Neural cell (in vitro differentiated cells): Measurements from ENCODE around the gene INO80E. TPM values are rescaled to one million over a fixed set of nuclear protein-coding genes. Genes with fewer than 3 reads are reported as not detected.

Source experiments
- H2AFZ ChIP-seq: fragments of 200-600, 300-800 bp; sonication (generic), shearing (Covaris generic); 2 replicates; pipeline ENCODE4 v1.6.0; 2014; ENCODE audit warnings: low read depth, mild to moderate bottlenecking, antibody characterized with exemption, low read length, moderate library complexity
- H3F3A ChIP-seq: fragments of 200-600 bp; shearing (Covaris generic); 2 replicates; pipeline ENCODE4 v1.6.1; 2016; ENCODE audit warnings: mild to moderate bottlenecking, moderate library complexity, mixed read lengths, antibody characterized with exemption, low read length; ENCODE audit not compliant: insufficient read depth, poor library complexity, severe bottlenecking
- H3K27ac ChIP-seq: fragments of 200-600, 300-800 bp; sonication (generic), shearing (Covaris generic); 2 replicates; pipeline ENCODE4 v1.5.1; 2014; ENCODE audit warnings: mild to moderate bottlenecking, low read length, moderate library complexity
- H3K27me3 ChIP-seq: fragments of 300-800, 200-600 bp; sonication (generic), shearing (Covaris generic); 2 replicates; pipeline ENCODE4 v1.6.0; 2014; ENCODE audit warnings: mild to moderate bottlenecking, low read depth, low read length, moderate library complexity; ENCODE audit not compliant: insufficient read depth
- H3K36me3 ChIP-seq: fragments of 300-800, 200-600 bp; sonication (generic), shearing (Covaris generic); 2 replicates; pipeline ENCODE4 v1.5.1; 2014; ENCODE audit warnings: mild to moderate bottlenecking, antibody characterized with exemption, low read length, moderate library complexity; ENCODE audit not compliant: insufficient read depth
- H3K4me2 ChIP-seq: fragments of 300-800, 200-600 bp; sonication (generic), shearing (Covaris generic); 2 replicates; pipeline ENCODE4 v1.6.0; 2014; ENCODE audit warnings: mild to moderate bottlenecking, low read length
- H3K4me3 ChIP-seq: fragments of 300-800, 200-600 bp; sonication (generic), shearing (Covaris generic); 2 replicates; pipeline ENCODE4 v1.5.1; 2014; ENCODE audit warnings: mild to moderate bottlenecking, low read length, moderate library complexity
- H3K79me2 ChIP-seq: fragments of 200-600 bp; shearing (Covaris generic); replicated peaks from 2 replicates; pipeline ENCODE4 v1.6.0; 2014; ENCODE audit warnings: mild to moderate bottlenecking, low read length, moderate library complexity; ENCODE audit not compliant: insufficient read depth
- H3K9ac ChIP-seq: fragments of 300-800, 200-600 bp; sonication (generic), shearing (Covaris generic); 2 replicates; pipeline ENCODE4 v1.6.1; 2016; ENCODE audit warnings: mild to moderate bottlenecking, low read length, mixed read lengths
- H3K9me2 ChIP-seq: fragments of 200-600 bp; shearing (Covaris generic); 2 replicates; pipeline ENCODE4 v1.6.1; 2016; ENCODE audit warnings: mild to moderate bottlenecking, low read length, mixed read lengths; ENCODE audit not compliant: insufficient read depth
- H3K9me3 ChIP-seq: fragments of 200-600, 300-800 bp; sonication (generic), shearing (Covaris generic); 2 replicates; pipeline ENCODE4 v1.6.1; 2016; ENCODE audit warnings: mild to moderate bottlenecking, mixed run types, low read length, moderate library complexity, mixed read lengths
- H4K20me1 ChIP-seq: fragments of 200-600 bp; shearing (Covaris generic); 2 replicates; pipeline ENCODE4 v1.6.1; 2016; ENCODE audit warnings: mild to moderate bottlenecking, mixed run types; ENCODE audit not compliant: insufficient read depth
- CTCF ChIP-seq: fragments of 450-650 bp; IDR thresholded peaks from 2 replicates; pipeline ENCODE4 v1.5.1; 2014; ENCODE audit warnings: antibody characterized with exemption, mild to moderate bottlenecking, moderate library complexity; ENCODE audit not compliant: poor library complexity, severe bottlenecking
- EP300 ChIP-seq: fragments of 450-650 bp; conservative IDR thresholded peaks from 2 replicates; pipeline ENCODE4 v1.6.1; 2014; ENCODE audit warnings: antibody characterized with exemption, mild to moderate bottlenecking, moderate library complexity; ENCODE audit not compliant: poor library complexity, severe bottlenecking
- EZH2 ChIP-seq: fragments of 200-600, 300-800 bp; shearing (Covaris generic), sonication (generic); IDR thresholded peaks from 2 replicates; pipeline ENCODE4 v1.6.1; 2014; ENCODE audit warnings: antibody characterized with exemption, low read length, borderline replicate concordance, mild to moderate bottlenecking; ENCODE audit not compliant: insufficient read depth, poor library complexity, severe bottlenecking
- MXI1 ChIP-seq: fragments of 450-650 bp; conservative IDR thresholded peaks from 2 replicates; pipeline ENCODE4 v1.6.1; 2014; ENCODE audit warnings: antibody characterized with exemption, mild to moderate bottlenecking; ENCODE audit not compliant: poor library complexity, severe bottlenecking
- POLR2AphosphoS5 ChIP-seq: IDR thresholded peaks from 2 replicates; pipeline ENCODE4 v1.6.1; 2012
- RAD21 ChIP-seq: fragments of 450-650 bp; conservative IDR thresholded peaks from 2 replicates; pipeline ENCODE4 v1.6.1; 2014; ENCODE audit warnings: antibody characterized with exemption, mild to moderate bottlenecking, moderate library complexity
- REST ChIP-seq: IDR thresholded peaks from 2 replicates; pipeline ENCODE4 v1.6.1; 2012; ENCODE audit warnings: borderline replicate concordance
- SMC3 ChIP-seq: fragments of 450-650 bp; conservative IDR thresholded peaks from 2 replicates; pipeline ENCODE4 v1.6.1; 2014; ENCODE audit warnings: antibody characterized with exemption, mild to moderate bottlenecking, moderate library complexity; ENCODE audit not compliant: poor library complexity
- TAF1 ChIP-seq: IDR thresholded peaks from 2 replicates; pipeline ENCODE4 v1.6.1; 2012; ENCODE audit warnings: low read depth
- polyA plus RNA-seq: library from polyadenylated mRNA; depleted of rRNA; stranded (reverse); fragments of >200 nt; gene quantifications from 2 replicates; pipeline ENCODE4 v1.2.3, GENCODE V29; 2014

The INO80E gene
- polyA plus RNA-seq, 1 donor from 2014 or later, result 130 TPM

DNA sequence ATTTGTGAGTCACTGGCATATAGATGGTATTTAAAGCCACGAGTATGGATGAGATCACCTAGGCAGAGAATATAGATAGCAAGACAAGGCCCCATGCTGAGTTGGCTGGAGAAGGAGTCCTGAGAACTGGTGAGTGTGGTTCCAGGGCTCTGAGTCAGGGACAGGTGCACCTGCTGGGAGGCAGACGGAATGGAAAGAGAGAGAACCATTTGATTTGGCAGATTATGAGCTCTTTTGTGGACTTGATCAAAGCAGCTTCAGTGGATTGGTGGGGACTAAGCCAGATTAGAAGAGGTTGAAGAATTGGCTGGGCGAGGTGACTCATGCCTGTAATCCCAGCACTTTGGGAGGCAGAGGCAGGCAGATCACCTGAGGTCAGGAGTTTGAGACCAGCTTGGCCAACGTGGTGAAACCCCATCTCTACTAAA, 22.7 kb downstream of the INO80E start:
- no peaks in the 10 kb centered on the region for H3K79me2 ChIP-seq
- no peak for TF ChIP-seq MXI1
- TF ChIP-seq SMC3, result no peak
- TF ChIP-seq POLR2AphosphoS5, result no peak
- TF ChIP-seq REST, result no peak
- no peak for TF ChIP-seq TAF1
- no peak for TF ChIP-seq CTCF
- TF ChIP-seq EZH2, result no peak
- no peak for TF ChIP-seq EP300
- no peak for TF ChIP-seq RAD21
- no peak overlapping the region for H3K4me2 ChIP-seq
- H3F3A ChIP-seq, result no peaks in the 10 kb centered on the region
- no peaks in the 10 kb centered on the region for H3K9me2 ChIP-seq
- H3K4me3 ChIP-seq, result no peak overlapping the region
- H3K27me3 ChIP-seq, result no peaks in the 10 kb centered on the region
- no peaks in the 10 kb centered on the region for H3K9me3 ChIP-seq
- no peak overlapping the region for H3K9ac ChIP-seq
- H3K36me3 ChIP-seq, result no peaks in the 10 kb centered on the region
- no peak overlapping the region for H3K27ac ChIP-seq
- no peak overlapping the region for H2AFZ ChIP-seq
- H4K20me1 ChIP-seq, result no peaks in the 10 kb centered on the region

DNA sequence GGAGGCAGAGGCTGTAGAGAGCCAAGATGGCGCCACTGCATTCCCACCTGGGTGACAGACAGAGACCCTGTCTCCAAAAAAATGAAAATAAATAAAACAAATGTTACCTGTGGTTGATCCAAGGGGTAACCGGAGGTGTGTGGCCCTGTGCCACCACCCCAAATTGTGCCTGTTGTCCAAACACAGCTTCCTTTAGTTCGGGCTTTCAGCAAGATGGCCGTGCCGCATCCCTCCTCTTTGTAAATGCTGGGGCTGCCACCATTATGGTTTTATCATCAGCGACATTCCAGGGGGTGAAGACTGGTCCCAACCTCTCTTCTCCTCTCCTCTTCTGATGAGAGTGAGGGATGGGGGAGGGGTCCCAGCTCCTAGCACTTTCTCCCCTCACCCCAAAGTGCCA, 26.8 kb downstream of the INO80E start, which contains the start of gene C16orf92:
Gene C16orf92, plus strand, starts transcription at position 312 of the 400 bp plus-strand sequence. CDS start 143 bp downstream, outside the sequence.
- TF ChIP-seq MXI1 (no peak), RAD21 (no peak), EZH2 (no peak), REST (no peak), EP300 (no peak)

More for the DNA sequence above, 26.8 kb downstream of the INO80E start, which contains the start of gene C16orf92:
- Histone ChIP-seq H3K9me3 (no peaks in the 10 kb centered on the region), H3K9ac (no peak within 1 kb of the TSS), H3F3A (no peaks in the 10 kb centered on the region), H3K27me3 (no peaks in the 10 kb centered on the region), H3K79me2 (no peaks in the 10 kb centered on the region), H3K36me3 (no peaks in the 10 kb centered on the region), H3K4me2 (no peak within 1 kb of the TSS), H2AFZ (no peak within 1 kb of the TSS), H3K27ac (no peak within 1 kb of the TSS), H3K9me2 (no peaks in the 10 kb centered on the region), H4K20me1 (no peaks in the 10 kb centered on the region), H3K4me3 (no peak within 1 kb of the TSS)
